ENCODE results near the gene STYX.
"Not testable (repeated sequence)": the region's sequence is repeated elsewhere in the genome, so short reads cannot be mapped to it uniquely, and the experiment has no call there.

The STYX gene

GRCh38 chr14:52727509-52727908 lies 2.5 kb upstream of the STYX start:
- DNase-seq (ENCODE audit: low spot score): not testable (repeated sequence)

GRCh38 chr14:52729035-52729434 lies 931 bp upstream of the STYX start:
- DNase-seq (ENCODE audit: low spot score): not testable (repeated sequence)

GRCh38 chr14:52729585-52729924 lies 411 bp upstream of the STYX start:
- no peak for DNase-seq (ENCODE audit: low spot score)

GRCh38 chr14:52730709-52731111 lies 744 bp downstream of the STYX start:
- no peak for DNase-seq (ENCODE audit: low spot score)

- no peak for DNase-seq (ENCODE audit: low spot score)
Measured at GRCh38 chr14:52733824-52734223, 3.9 kb downstream of the STYX start.

- DNase-seq (ENCODE audit: low spot score): no peak
Measured at GRCh38 chr14:52735921-52736489, 6.0 kb downstream of the STYX start.

- DNase-seq (ENCODE audit: low spot score): no peak
Measured at GRCh38 chr14:52738409-52738808, 8.4 kb downstream of the STYX start.

- no peak for DNase-seq (ENCODE audit: low spot score)
Measured at GRCh38 chr14:52740751-52741150, 10.8 kb downstream of the STYX start.

- DNase-seq (ENCODE audit: low spot score): no peak
Measured at GRCh38 chr14:52741865-52742264, 11.9 kb downstream of the STYX start.

GRCh38 chr14:52748647-52749292 lies 18.8 kb downstream of the STYX start:
- no peak for DNase-seq (ENCODE audit: low spot score)

GRCh38 chr14:52755607-52756316 lies 25.8 kb downstream of the STYX start:
- DNase-seq (ENCODE audit: low spot score): no peak

GRCh38 chr14:52759145-52759544 lies 29.2 kb downstream of the STYX start:
- no peak for DNase-seq (ENCODE audit: low spot score)

- DNase-seq (ENCODE audit: low spot score): not testable (repeated sequence)
Measured at GRCh38 chr14:52762923-52763322, 33.0 kb downstream of the STYX start.

GRCh38 chr14:52767058-52767833 lies 37.3 kb downstream of the STYX start:
- no peak for DNase-seq (ENCODE audit: low spot score)

GRCh38 chr14:52769887-52770286 lies 39.9 kb downstream of the STYX start:
- no peak for DNase-seq (ENCODE audit: low spot score)

GRCh38 chr14:52776816-52777215 lies 46.9 kb downstream of the STYX start:
- DNase-seq (ENCODE audit: low spot score): peak; percentile 14

GRCh38 chr14:52778702-52779101 lies 48.7 kb downstream of the STYX start:
- no peak for DNase-seq (ENCODE audit: low spot score)

- DNase-seq (ENCODE audit: low spot score): no peak
Measured at GRCh38 chr14:52780893-52781292, 50.9 kb downstream of the STYX start.

GRCh38 chr14:52781629-52782028 lies 51.7 kb downstream of the STYX start:
- DNase-seq (ENCODE audit: low spot score): no peak

GRCh38 chr14:52783206-52783605 lies 53.2 kb downstream of the STYX start:
- no peak for DNase-seq (ENCODE audit: low spot score)

GRCh38 chr14:52786887-52787286 lies 56.9 kb downstream of the STYX start:
- DNase-seq (ENCODE audit: low spot score): no peak

- no peak for DNase-seq (ENCODE audit: low spot score)
Measured at GRCh38 chr14:52789118-52789517, 59.2 kb downstream of the STYX start.

Data from D341Med (cell line).